ENCODE data around the gene PRR15L. TPM values are rescaled to one million over a fixed set of nuclear protein-coding genes. Genes with fewer than 3 reads are reported as not detected.

PRR15L gene
- total and polyA plus RNA-seq, 2 of the 8 experiments (the other 6 are each of a cell fraction or from before 2014, with no cell fraction given) = 0.26 to 1.1 TPM

GRCh38 chr17:47956791-47957590, 692 bp downstream of the PRR15L start:
- Histone ChIP-seq H2AFZ (ENCODE audit: low read length) (no peak overlapping the region), H3K4me3 (ENCODE audit: extremely low read depth in 1 of 4, insufficient read depth in 2 of 4, low read depth in 3 of 4, low read length in 4 of 4) (peak overlapping the region in 3 of 4 experiments; percentile 1 to 41 (median 16); a peak in 3 of 8 replicates)
- no peak for TF ChIP-seq CHD2 (IDR thresholded peaks at IDR 0.05; ENCODE audit: low read length)
- no peak for TF ChIP-seq EP300 (IDR thresholded peaks at IDR 0.05; ENCODE audit: borderline replicate concordance in 1 of 2, low read depth in 2 of 2, low read length in 2 of 2)
- no peak for TF ChIP-seq E2F6 (IDR thresholded peaks at IDR 0.05)
- no peak for TF ChIP-seq RBBP5 (IDR thresholded peaks at IDR 0.05; ENCODE audit: borderline replicate concordance, low read depth, low read length)
- no peak for TF ChIP-seq CBX5 (IDR thresholded peaks at IDR 0.05; ENCODE audit: low read depth, low read length)
- TF ChIP-seq CHD1 (IDR thresholded peaks at IDR 0.05; ENCODE audit: low read depth, low read length) = no peak
- no peak for TF ChIP-seq JUND (IDR thresholded peaks at IDR 0.05; ENCODE audit: low read length)
- TF ChIP-seq NRF1 (IDR thresholded peaks at IDR 0.05; ENCODE audit: low read depth, low read length) = no peak
- TF ChIP-seq SAP30 (IDR thresholded peaks at IDR 0.05; ENCODE audit: insufficient read depth, insufficient replicate concordance, low read length) = no peak

More at GRCh38 chr17:47956791-47957590, 692 bp downstream of the PRR15L start:
- no peak for FAIRE-seq
- no peak overlapping the region for H3K18ac ChIP-seq (ENCODE audit: extremely low read depth, low read length)
- no peak overlapping the region for H3K23ac ChIP-seq (ENCODE audit: insufficient read length)
- no peak overlapping the region for H3K56ac ChIP-seq (replicated peaks; ENCODE audit: insufficient read length, low read depth, low read length)
- no peak overlapping the region for H2BK120ac ChIP-seq (replicated peaks; ENCODE audit: low read depth, low read length)
- no peak overlapping the region for H3K27ac ChIP-seq (ENCODE audit: low read depth, low read length)
- H3K4me2 ChIP-seq (ENCODE audit: insufficient read depth in 1 of 2, low read depth in 2 of 2, low read length in 2 of 2) = peak overlapping the region; percentile 56 to 59
- no peak overlapping the region for H3K14ac ChIP-seq (ENCODE audit: insufficient read length)
- POLR2A ChIA-PET (ENCODE audit: partially characterized antibody) = interaction anchor here (0.6 to 2.2 kb wide), 11 partner anchors 9 to 126 kb away, joined by 3 to 16 read pairs (median 4); partner anchors contain the start of genes CDK5RAP3, LRRC46, MRPL10 and SP2
- H2BK15ac ChIP-seq (ENCODE audit: low read length) = no peak overlapping the region
- no peak overlapping the region for H3K4ac ChIP-seq (replicated peaks; ENCODE audit: insufficient read length, low read depth, low read length)
- no peaks in the 10 kb centered on the region for H4K20me1 ChIP-seq (replicated peaks in 1 of 2; ENCODE audit: control insufficient read depth in 1 of 2, insufficient read depth in 2 of 2, low read length in 2 of 2)
- H4K91ac ChIP-seq (replicated peaks; ENCODE audit: insufficient read length, low read length) = no peak overlapping the region
- H4K8ac ChIP-seq (ENCODE audit: extremely low read depth, insufficient read depth, low read length) = no peak overlapping the region
- no peaks in the 10 kb centered on the region for H3K79me1 ChIP-seq (ENCODE audit: low read depth, low read length)
- H3K27me3 ChIP-seq (replicated peaks in 1 of 4; ENCODE audit: control insufficient read depth in 3 of 4, extremely low read depth in 1 of 4, insufficient read depth in 3 of 4, low read length in 3 of 4) = no peaks in the 10 kb centered on the region
- no peaks in the 10 kb centered on the region for H3K9me3 ChIP-seq (ENCODE audit: insufficient read depth in 2 of 2, low read depth in 1 of 2, low read length in 1 of 2)
- H4K5ac ChIP-seq (ENCODE audit: insufficient read length, low read depth, low read length) = no peak overlapping the region
- H2BK12ac ChIP-seq (ENCODE audit: low read depth, low read length) = no peak overlapping the region
- H3K23me2 ChIP-seq (ENCODE audit: low read depth, low read length) = no peaks in the 10 kb centered on the region; the same call in 1 of the 2 replicates
- H3K4me1 ChIP-seq (replicated peaks in 1 of 4; ENCODE audit: control insufficient read depth in 3 of 4, insufficient read depth in 4 of 4, low read length in 3 of 4) = peaks cover 0 to 20% (median 17%) of the 10 kb centered on the region in 4 experiments; a peak in 6 of 7 replicates
- no peak overlapping the region for H2BK20ac ChIP-seq (ENCODE audit: low read length)
- CTCF ChIA-PET (ENCODE audit: partially characterized antibody) = interaction anchor here (0.7 to 40.5 kb wide), 9 partner anchors 8 to 280 kb away, joined by 3 to 1010 read pairs (median 3); partner anchors contain the start of genes CDK5RAP3, PNPO, PRR15L and SCRN2
- H2AK5ac ChIP-seq (ENCODE audit: low read depth, low read length) = no peak overlapping the region
- H3K79me2 ChIP-seq (ENCODE audit: control insufficient read depth in 1 of 2, insufficient read depth in 2 of 2, low read length in 2 of 2) = no peaks in the 10 kb centered on the region
- WGBS, 2 experiments (ENCODE audit: extremely low coverage in 1 of 2, insufficient coverage in 1 of 2, insufficient read length in 1 of 2, insufficient replicate concordance in 2 of 2, low coverage in 1 of 2, low lambda C conversion rate in 2 of 2, missing lambda C conversion rate in 1 of 2) = 87% methylated on average over 4 of the region's 4 CpGs; no CpG with 5 or more reads in 1 of the 2 experiments
- H2BK5ac ChIP-seq (ENCODE audit: low read depth, low read length) = no peak overlapping the region
- no peaks in the 10 kb centered on the region for H3K36me3 ChIP-seq (ENCODE audit: control insufficient read depth in 2 of 4, insufficient read depth in 4 of 4, low read length in 3 of 4)
- H3K9ac ChIP-seq (replicated peaks in 1 of 4; ENCODE audit: extremely low read depth in 1 of 4, low read depth in 3 of 4, low read length in 3 of 4) = no peak overlapping the region
- DNase-seq (ENCODE audit: low read depth in 1 of 2, low spot score in 2 of 2) = no peak

Data from H1 (cell line).